KG1 (cell line): Measurements from ENCODE around the gene FOXO3.

Source experiments
- DNase-seq: peaks from one replicate; lab custom pipeline; 2025; lab: John Stamatoyannopoulos, UW

FOXO3 gene

GRCh38 chr6:108597572-108598304 lies 37.0 kb downstream of the FOXO3 start:
- no peak for DNase-seq

- DNase-seq = no peak
Observed at GRCh38 chr6:108598305-108598863, 37.7 kb downstream of the FOXO3 start.

DNA sequence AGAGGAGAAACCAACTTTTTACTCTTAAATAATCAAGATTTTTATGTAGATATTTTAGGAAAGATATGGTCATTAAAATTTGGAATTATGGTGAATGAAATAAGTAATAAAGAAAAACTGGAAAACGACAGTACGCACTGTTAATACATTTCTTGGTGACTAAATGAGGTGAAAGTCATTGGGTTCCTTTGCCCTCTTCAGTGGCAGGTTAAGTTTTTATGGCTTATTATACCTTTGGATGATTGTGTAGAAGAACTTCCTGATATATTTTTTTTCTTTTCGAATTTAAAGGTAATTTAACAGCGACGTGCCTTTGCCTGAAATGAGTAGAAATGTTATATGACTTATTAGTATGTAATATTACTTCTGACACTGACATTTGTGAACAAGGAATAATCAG lies 43.4 kb downstream of the FOXO3 start:
- no peak for DNase-seq

GRCh38 chr6:108606250-108606690 lies 45.6 kb downstream of the FOXO3 start:
- DNase-seq = no peak

DNA sequence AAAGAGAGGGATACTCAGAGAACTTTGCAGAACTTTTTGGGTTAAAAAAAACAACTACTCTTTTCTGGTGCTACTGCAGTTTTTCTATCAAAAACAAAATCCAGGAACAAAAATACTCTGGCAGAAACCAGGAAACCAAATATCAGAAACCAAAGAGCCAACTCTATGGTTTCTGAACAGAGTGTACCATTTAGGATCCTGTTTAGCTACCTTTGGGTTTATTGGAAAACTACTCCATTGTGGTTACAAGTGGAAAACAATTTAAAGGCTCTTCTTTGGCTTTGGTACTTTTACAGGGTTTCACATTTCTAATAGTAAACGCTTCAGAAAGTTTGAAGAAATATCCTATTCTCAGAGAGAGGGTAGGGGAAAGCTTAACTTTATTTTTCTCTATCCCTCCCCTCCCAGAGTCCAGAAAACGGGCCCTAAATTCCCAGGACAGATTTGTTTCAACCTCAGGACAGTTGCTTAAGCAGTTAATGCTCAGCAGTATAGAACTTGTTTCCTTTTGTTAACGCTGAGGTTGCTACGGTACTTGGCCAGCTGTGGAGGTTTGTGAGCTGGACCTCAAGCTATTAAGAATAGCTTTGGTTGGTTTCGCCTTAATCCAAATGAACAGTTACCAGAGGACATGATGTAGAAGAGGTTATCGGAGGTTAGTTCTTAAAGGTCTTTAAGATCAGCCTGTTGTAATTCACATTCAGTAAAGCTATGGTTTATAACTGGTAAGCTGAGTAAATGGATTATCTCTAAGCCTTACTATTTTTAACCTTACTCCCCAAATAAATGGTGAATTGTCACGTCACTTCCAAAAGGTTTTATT lies 47.9 kb downstream of the FOXO3 start:
- no peak for DNase-seq

DNA sequence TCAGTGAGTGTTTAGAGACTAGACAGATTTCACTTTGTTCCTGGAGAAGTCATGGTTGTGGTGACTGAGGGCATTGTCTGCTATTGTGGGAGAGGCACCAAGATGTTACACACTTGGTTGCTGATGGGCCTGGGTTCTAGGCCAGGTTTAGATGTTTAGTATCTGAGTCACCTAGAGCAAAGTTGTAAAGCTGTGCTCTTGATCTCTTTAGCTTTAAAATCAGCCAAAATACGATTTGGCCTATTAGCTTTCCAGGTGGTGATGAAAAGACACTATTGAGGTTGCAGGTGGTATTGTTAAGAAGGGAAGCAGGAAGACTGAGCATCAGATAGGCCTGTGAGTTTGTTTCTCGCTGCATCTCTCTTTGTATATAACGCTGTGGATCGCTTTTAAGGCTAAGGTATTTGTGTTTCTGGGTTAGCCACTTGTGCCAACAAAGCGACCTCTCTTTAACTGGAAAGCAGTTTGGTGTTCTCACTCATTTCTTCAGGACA lies 48.6 kb downstream of the FOXO3 start:
- no peak for DNase-seq

DNA sequence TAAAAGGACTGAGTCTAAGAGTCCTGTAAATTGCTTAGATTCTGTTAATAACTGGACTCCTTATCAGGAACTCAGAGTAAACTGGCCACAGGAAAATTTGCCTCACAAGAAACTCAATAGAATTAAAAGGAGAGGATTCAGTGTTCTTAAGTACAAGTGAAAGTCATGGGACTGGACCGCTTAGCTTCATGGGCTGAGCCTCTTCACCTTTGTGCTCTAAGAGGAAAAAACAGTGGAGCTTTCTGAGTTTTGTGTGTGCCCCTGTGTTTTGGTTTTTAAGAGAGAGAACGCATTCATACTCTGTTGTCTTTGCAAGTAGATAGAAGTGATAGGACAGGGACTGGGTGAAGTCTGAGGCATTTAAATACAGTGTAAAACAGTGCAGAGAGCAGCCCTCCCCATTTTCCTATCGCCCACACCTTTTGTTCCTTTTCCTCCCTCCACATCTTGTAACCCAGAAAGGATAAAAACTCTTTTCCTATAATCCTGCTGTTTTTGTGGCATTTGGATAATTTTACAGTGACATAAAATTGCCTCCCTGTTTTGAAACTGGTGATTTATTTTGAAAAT lies 49.6 kb downstream of the FOXO3 start:
- DNase-seq = no peak

DNA sequence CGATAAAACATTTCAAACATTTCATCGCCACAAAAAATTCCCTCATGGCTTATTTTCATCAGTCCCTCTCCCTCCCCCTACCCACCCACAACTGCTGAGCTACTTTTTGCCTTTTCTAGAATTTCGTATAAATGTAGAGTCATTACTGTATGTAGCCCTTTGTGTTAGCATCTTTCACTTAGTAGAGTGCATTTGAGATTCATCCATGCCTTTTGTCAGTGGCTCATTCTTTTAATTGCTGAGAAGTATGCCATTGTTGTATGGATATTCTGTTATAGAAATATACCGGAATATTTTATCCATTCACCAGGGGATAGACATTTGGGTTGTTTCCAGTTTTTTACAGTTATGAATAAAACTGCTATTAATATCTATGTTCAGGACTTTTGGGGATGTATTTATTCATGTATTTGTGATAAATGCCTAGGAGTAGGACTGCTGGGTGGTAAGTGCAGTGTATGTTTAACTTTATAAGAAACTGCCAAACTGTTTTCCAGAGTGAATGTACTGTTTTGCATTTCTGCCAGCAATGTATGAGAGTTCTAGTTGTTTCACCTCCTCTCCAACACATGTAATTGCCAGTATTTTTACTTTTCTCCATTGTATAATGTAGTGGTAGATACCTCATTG lies 50.4 kb downstream of the FOXO3 start:
- no peak for DNase-seq

DNA sequence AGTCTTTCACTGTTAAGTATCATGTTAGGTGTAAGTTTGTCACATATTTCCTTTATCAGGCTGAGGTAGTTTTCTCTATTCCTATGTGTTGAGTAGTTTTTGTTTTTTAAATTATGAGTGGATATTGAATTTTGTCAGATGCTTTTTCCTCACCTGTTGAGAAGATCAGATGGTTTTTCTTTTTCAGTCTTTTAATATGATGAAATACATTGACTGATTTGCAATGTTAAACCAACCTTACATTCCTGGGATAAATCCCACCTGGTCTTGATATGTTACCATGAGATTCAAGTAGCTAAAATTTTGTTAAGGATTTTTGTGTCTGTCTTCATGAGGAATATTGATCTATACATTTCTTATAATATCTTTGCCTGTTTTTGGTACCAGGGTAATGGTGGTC lies 52.1 kb downstream of the FOXO3 start:
- no peak for DNase-seq

- DNase-seq = no peak
Observed at GRCh38 chr6:108616544-108616943, 55.8 kb downstream of the FOXO3 start.

- no peak for DNase-seq
Observed at GRCh38 chr6:108616973-108617372, 56.3 kb downstream of the FOXO3 start.

GRCh38 chr6:108618623-108619152 lies 58.0 kb downstream of the FOXO3 start:
- no peak for DNase-seq

GRCh38 chr6:108619431-108620197 lies 58.9 kb downstream of the FOXO3 start:
- no peak for DNase-seq

- DNase-seq = no peak
Observed at GRCh38 chr6:108621117-108621516, 60.4 kb downstream of the FOXO3 start.

DNA sequence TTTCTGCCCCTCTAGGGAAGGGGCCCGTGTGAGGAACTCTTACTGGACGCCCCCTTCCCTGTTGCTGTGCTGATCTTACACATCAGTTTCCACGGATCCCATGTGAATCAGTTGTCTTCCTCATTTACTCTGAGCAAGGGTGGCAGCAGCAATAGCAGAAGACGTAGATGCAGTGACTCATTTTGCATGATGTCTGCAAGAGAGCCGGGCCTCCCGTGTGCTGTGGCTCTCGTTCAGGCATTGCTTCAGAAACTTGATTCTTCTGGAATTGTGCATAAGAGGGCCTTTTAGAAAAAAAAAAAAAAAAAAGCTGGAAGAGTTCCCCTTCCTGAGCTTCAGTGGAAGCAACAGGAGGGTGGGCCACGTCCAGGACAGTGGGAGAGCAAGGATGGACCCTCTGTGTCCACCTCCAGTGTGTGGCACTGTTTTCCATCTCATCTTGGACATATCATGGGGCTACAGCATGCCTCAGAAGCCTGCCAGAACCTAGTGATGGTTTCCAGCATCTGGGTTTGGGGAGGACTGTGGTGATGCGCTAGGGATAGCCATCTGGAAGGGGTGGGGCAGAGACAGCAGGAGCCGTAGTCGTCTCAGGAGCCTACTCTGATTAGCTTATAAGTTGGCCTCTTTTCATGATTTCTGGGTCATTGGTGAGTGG lies 62.1 kb downstream of the FOXO3 start:
- no peak for DNase-seq

DNA sequence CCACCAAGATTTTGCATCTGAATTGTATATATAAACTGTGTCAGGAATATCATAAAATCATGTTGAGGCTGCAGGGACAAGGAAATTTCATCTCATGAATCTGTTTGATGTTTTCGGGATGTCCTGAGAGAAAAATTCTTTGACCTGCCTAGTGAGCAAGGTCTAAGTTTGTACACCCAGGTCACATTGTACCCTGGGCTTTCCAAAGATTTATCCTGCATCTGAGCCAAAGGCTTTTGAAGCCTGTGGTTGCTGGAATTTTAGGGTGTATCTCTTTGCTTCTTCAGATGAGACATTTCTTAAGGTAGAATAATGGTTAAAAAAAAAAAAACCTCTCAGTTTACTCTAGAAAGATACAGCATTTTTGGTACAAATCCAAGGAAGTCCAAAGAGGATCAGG lies 63.3 kb downstream of the FOXO3 start:
- no peak for DNase-seq

DNA sequence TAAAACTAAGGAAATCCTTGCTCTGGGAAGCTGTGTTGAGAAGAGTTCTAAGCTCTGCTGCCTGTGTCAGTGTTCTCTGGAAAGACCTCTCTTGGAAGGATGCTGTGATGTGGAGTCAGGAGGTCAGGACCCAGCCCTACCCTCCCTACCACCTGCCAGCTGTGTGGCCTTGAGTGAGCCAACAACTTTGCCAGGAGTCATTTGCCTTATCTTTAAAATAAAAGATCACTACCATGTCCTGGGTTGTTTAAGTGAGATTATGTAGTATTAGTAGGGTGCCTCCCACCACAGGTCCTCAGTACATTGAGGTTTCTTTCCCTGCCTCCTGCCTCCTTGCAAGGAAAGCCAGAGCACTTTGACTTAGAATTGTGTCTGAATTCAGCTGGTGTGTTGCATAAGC lies 64.9 kb downstream of the FOXO3 start:
- DNase-seq = no peak

DNA sequence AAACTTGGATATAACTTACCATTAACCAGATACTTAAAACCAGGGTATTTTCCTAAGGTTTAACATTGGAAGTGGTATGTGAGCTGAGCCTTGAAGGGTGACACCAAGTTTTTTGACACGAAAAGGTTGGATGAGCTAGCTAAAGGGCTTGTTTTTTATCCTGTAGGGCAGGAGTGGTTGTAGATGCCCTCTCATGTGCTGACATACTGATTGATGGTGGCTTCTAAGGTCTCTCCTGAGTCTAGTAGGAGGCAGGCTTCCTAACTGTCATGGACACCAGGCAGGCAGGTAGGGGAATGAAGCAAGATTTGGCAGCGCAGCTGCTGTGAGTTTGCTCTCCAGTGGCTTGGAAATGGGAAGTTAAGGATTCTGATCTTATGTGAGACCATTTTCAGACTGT lies 66.1 kb downstream of the FOXO3 start:
- DNase-seq = no peak

GRCh38 chr6:108627692-108628550 lies 67.2 kb downstream of the FOXO3 start:
- no peak for DNase-seq
